Activated CD4-positive, CD25-positive, alpha-beta regulatory T cell treated with anti-CD3 and anti-CD28 coated beads, Interleukin-2, amount 50 U/mL, for 24 hours (primary cell): ENCODE results near the gene NCOR2.

Experiments
- ATAC-seq, 2 donors: fragments of 150-1000 bp; cut with Tn5 transposase; one replicate each; pipeline ENCODE4 v1.10.0; 2021; ENCODE audit warnings: mild to moderate bottlenecking in 1 of 2, moderate library complexity in 1 of 2

The NCOR2 gene

DNA sequence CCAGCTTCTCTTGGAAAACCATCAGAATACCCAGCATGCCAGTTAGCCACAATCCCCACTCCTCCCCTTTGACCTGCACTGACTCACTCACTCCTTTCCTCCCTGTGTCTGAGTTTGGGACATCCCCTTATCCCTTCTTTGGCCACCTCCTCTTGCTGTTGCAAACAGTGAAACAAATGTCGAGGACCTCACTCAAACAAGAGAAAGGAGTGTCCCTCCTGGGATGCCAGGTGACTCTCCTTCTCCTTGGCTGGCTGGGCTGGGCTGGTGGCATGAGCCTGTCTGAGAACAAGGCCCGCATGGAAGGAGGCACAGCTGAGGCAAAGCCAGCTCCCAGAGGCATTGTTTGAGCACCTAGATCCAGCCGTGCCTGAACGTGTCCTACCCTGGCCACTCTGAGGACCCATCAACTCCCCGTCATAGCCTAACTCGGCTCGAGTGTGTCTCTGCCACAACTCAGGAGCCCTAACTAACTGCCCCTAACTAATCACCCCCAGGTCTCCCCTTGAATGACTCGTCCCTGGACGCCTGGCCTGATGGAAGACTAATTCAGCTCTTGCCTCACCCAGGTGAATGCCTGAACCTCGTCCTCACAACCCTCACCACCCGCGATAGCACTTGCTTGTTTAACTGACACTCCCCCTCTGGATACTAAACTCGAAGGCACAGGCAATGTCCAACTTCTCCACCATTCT is 43.0 kb downstream of the NCOR2 start:
- no peak for ATAC-seq

- ATAC-seq = no peak
These were observed 44.3 kb downstream of the NCOR2 start for GRCh38 chr12:124523071-124523470.

GRCh38 chr12:124520907-124521306 is 46.5 kb downstream of the NCOR2 start:
- no peak for ATAC-seq

- no peak for ATAC-seq
These were observed 47.1 kb downstream of the NCOR2 start for GRCh38 chr12:124520265-124520701.

GRCh38 chr12:124519746-124520145 is 47.7 kb downstream of the NCOR2 start:
- ATAC-seq = no peak

DNA sequence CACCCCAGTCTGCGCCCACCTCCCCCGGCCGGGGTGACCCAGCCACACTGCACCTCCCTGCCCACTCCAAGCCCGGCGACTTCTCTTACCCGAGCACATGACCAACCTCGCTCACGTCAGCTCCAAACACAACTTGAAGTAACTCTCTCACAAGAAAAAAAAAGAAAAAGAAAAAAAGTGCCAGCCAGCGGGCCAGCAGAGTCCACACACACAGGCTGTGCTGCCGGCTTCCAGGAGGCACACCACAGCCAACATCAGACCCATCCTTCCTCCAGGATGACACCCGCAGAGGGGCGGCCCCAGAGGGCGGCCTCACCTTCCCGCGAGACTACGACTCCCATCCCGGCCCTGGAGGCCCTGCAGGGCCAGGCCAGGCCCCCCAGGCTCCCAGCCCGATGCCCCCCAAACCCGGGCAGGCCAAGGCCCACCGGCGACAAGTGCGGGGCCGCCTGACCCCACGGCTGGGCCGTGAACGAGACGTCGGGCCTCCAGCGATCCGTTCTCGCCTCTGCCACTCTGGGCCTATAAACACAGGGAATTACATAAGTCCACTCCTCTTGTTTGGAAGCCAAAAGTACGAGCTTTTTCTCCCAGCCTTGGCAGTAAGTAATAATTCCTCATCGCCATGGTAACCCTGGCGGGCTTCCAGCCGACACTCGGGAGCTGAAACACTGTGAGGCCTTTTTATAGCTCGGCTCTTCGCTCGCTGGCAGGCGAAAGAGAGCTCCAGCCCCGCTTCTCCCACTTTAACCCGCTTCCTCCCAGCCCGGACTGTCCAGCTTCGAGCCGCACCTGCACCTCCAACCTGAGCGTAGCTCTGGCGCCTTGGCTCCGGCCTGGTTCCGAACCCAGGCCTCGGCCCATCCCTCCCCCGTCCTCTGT is 49.1 kb downstream of the NCOR2 start:
- no peak for ATAC-seq
